SHP77 treated with DMSO at 0.1 percent for 48 hours (cell line): ENCODE data around the gene ZNF511.

Experiments
- DNase-seq: peaks from one replicate; lab custom pipeline; 2025; lab: John Stamatoyannopoulos, UW

ZNF511 gene

GRCh38 chr10:133274751-133275683, 33.7 kb upstream of the ZNF511 start:
- DNase-seq: no peak

GRCh38 chr10:133275684-133276092, 33.0 kb upstream of the ZNF511 start:
- no peak for DNase-seq

- no peak for DNase-seq
Measured at GRCh38 chr10:133276100-133276434, 32.6 kb upstream of the ZNF511 start.

- no peak for DNase-seq
Measured at GRCh38 chr10:133276435-133277201, 32.1 kb upstream of the ZNF511 start, which contains the start of gene ADAM8. ADAM8 (minus strand) TSS chr10:133276868; CDS start chr10:133276817, 51 bp downstream.

- no peak for DNase-seq
Measured at GRCh38 chr10:133277277-133277992, 31.3 kb upstream of the ZNF511 start.

- no peak for DNase-seq
Measured at GRCh38 chr10:133277993-133278576, 30.6 kb upstream of the ZNF511 start.

GRCh38 chr10:133278577-133279265, 30.0 kb upstream of the ZNF511 start:
- DNase-seq: no peak

GRCh38 chr10:133279326-133280226, 29.1 kb upstream of the ZNF511 start:
- no peak for DNase-seq

GRCh38 chr10:133280391-133281059, 28.2 kb upstream of the ZNF511 start:
- DNase-seq: no peak

- no peak for DNase-seq
Measured at GRCh38 chr10:133281084-133281483, 27.6 kb upstream of the ZNF511 start.

GRCh38 chr10:133281628-133282372, 26.9 kb upstream of the ZNF511 start:
- DNase-seq: no peak

- DNase-seq: no peak
Measured at GRCh38 chr10:133282846-133283390, 25.8 kb upstream of the ZNF511 start.

GRCh38 chr10:133283931-133284330, 24.8 kb upstream of the ZNF511 start:
- no peak for DNase-seq

GRCh38 chr10:133285217-133285616, 23.5 kb upstream of the ZNF511 start:
- DNase-seq: no peak

GRCh38 chr10:133286366-133286765, 22.3 kb upstream of the ZNF511 start:
- DNase-seq: no peak

GRCh38 chr10:133287832-133288500, 20.7 kb upstream of the ZNF511 start:
- DNase-seq: no peak

GRCh38 chr10:133289761-133290160, 19.0 kb upstream of the ZNF511 start:
- DNase-seq: no peak
